Vagina (tissue), 2 donors: ENCODE data around the gene TENM4.

Source experiments
- POLR2A ChIP-seq, 2 donors: fragments of 450-650 bp; IDR thresholded peaks; one replicate each; pipeline ENCODE4 v1.6.1; 2017; ENCODE audit warnings: antibody characterized with exemption in 2 of 2, mild to moderate bottlenecking in 2 of 2, moderate library complexity in 2 of 2
- TF ChIP-seq, protein P1 (sequence below), 3 experiments: fragments of 450-650 bp in 2 of 3; fragments of 200-600 bp in 1 of 3; sonication (generic) in 1 of 3; IDR thresholded peaks; one replicate each; pipeline ENCODE4 v1.5.1; 2017 to 2019; ENCODE audit warnings: antibody characterized with exemption in 3 of 3, mild to moderate bottlenecking in 2 of 3, moderate library complexity in 2 of 3

DNA sequence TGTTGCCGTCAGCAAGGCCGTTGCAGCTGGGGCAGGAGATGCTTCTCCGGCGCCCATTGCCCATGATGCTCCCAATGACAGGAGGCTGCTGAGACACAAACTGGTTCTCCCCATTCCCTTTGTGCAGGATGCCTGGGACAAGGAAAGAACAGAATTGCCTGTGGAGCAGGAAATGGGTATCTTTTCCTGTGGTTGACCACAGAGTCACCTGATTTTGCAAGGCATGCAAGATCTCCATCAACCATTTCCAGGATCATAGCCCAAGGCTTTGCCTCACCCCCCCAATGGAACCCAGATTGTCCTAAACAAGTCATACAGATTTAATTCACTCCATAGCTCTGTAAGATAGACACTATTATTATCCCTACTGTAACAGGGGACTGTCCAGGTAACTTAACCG lies 718.0 kb downstream of the TENM4 start:
- TF ChIP-seq POLR2A (IDR thresholded peaks at IDR 0.05) = no peak
- TF ChIP-seq, protein P1, sequence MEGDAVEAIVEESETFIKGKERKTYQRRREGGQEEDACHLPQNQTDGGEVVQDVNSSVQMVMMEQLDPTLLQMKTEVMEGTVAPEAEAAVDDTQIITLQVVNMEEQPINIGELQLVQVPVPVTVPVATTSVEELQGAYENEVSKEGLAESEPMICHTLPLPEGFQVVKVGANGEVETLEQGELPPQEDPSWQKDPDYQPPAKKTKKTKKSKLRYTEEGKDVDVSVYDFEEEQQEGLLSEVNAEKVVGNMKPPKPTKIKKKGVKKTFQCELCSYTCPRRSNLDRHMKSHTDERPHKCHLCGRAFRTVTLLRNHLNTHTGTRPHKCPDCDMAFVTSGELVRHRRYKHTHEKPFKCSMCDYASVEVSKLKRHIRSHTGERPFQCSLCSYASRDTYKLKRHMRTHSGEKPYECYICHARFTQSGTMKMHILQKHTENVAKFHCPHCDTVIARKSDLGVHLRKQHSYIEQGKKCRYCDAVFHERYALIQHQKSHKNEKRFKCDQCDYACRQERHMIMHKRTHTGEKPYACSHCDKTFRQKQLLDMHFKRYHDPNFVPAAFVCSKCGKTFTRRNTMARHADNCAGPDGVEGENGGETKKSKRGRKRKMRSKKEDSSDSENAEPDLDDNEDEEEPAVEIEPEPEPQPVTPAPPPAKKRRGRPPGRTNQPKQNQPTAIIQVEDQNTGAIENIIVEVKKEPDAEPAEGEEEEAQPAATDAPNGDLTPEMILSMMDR (IDR thresholded peaks at IDR 0.05) = no peak
